Caco-2 (cell line): Measurements from ENCODE around the gene CSF1. TPM values are rescaled to one million over a fixed set of nuclear protein-coding genes. Genes with fewer than 3 reads are reported as not detected.

Experiments
- BruUV-seq: library from RNA; stranded (reverse); fragments of 400-500 nt; replicated peaks from 2 replicates; lab custom pipeline; 2021; lab: Mats Ljungman, UMichigan
- CTCF ChIA-PET: fragments of 300-600 bp; sonication (Branson Sonifier 250); formaldehyde crosslinking; loops from one replicate; lab custom pipeline; 2022; ENCODE audit warnings: antibody characterized with exemption; lab: Charles Lee
- POLR2A ChIA-PET: fragments of 300-600 bp; sonication (Branson Sonifier 250); formaldehyde crosslinking; loops from one replicate; lab custom pipeline; 2022; ENCODE audit warnings: antibody characterized with exemption; lab: Charles Lee
- DNase-seq, 2 experiments: peaks; one replicate each; pipeline versions ENCODE4 v3.0.0 to v3.0.0-alpha.2; 2020 to 2022
- H3K27me3 ChIP-seq: replicated peaks from 2 replicates; pipeline ENCODE4 v1.6.0; 2011; ENCODE audit warnings: low read length; ENCODE audit not compliant: control insufficient read depth, insufficient read depth
- H3K36me3 ChIP-seq: 2 replicates; pipeline ENCODE4 v1.5.1; 2011; ENCODE audit warnings: low read length; ENCODE audit not compliant: control insufficient read depth, insufficient read depth
- H3K4me1 ChIP-seq: fragments of 250-450 bp; sonication (Bioruptor Pico); 2 replicates; pipeline ENCODE4 v1.5.1; 2020; ENCODE audit warnings: mild to moderate bottlenecking
- H3K4me3 ChIP-seq: 2 replicates; pipeline ENCODE4 v1.5.1; 2011; ENCODE audit warnings: low read depth, mild to moderate bottlenecking, control low read depth, low read length
- H3K9me3 ChIP-seq: fragments of 250-450 bp; sonication (Bioruptor Pico); 2 replicates; pipeline ENCODE4 v1.5.1; 2020; ENCODE audit warnings: mild to moderate bottlenecking, moderate library complexity
- H3K27ac Mint-ChIP-seq: one replicate; pipeline ENCODE4 v1.8.0; 2022; ENCODE audit warnings: mixed read lengths; ENCODE audit not compliant: unreplicated experiment
- H3K27me3 Mint-ChIP-seq: one replicate; pipeline ENCODE4 v1.8.0; 2022; ENCODE audit warnings: mixed read lengths; ENCODE audit not compliant: insufficient read depth, unreplicated experiment
- H3K36me3 Mint-ChIP-seq: one replicate; pipeline ENCODE4 v1.8.0; 2022; ENCODE audit warnings: mild to moderate bottlenecking, mixed read lengths; ENCODE audit not compliant: insufficient read depth, unreplicated experiment
- H3K4me1 Mint-ChIP-seq: one replicate; pipeline ENCODE4 v1.8.0; 2022; ENCODE audit warnings: low read depth, mixed read lengths; ENCODE audit not compliant: unreplicated experiment
- H3K4me3 Mint-ChIP-seq: one replicate; pipeline ENCODE4 v1.8.0; 2022; ENCODE audit warnings: mild to moderate bottlenecking, moderate library complexity, mixed read lengths; ENCODE audit not compliant: unreplicated experiment
- H3K9me3 Mint-ChIP-seq: one replicate; pipeline ENCODE4 v1.8.0; 2022; ENCODE audit warnings: mixed read lengths; ENCODE audit not compliant: unreplicated experiment
- intact Hi-C: fragments of 100-400 bp; cut with micrococcal nuclease; formaldehyde crosslinking; loops from one replicate; pipeline ENCODE4 v1.10.0; 2022; ENCODE audit not compliant: unreplicated experiment
- total RNA-seq: library from RNA; stranded (reverse); gene quantifications from 2 replicates; pipeline ENCODE4 v1.2.3, GENCODE V29; 2022
- TF ChIP-seq, protein P1 (sequence below), 2 experiments: fragments of 200-600 bp in 1 of 2; IDR thresholded peaks; 1 replicate in 1 of 2; 2 replicates in 1 of 2; pipeline versions ENCODE4 v1.5.1 to v1.8.0; 2011 to 2022; ENCODE audit warnings: antibody characterized with exemption in 1 of 2, control low read depth in 1 of 2, inconsistent platforms in 1 of 2, low read depth in 1 of 2, low read length in 1 of 2, mild to moderate bottlenecking in 1 of 2, moderate library complexity in 1 of 2; ENCODE audit not compliant: insufficient read depth in 1 of 2, severe bottlenecking in 1 of 2, unreplicated experiment in 1 of 2

Gene CSF1
- total RNA-seq, 1 experiment from 2014 or later: 3.9 TPM

DNA sequence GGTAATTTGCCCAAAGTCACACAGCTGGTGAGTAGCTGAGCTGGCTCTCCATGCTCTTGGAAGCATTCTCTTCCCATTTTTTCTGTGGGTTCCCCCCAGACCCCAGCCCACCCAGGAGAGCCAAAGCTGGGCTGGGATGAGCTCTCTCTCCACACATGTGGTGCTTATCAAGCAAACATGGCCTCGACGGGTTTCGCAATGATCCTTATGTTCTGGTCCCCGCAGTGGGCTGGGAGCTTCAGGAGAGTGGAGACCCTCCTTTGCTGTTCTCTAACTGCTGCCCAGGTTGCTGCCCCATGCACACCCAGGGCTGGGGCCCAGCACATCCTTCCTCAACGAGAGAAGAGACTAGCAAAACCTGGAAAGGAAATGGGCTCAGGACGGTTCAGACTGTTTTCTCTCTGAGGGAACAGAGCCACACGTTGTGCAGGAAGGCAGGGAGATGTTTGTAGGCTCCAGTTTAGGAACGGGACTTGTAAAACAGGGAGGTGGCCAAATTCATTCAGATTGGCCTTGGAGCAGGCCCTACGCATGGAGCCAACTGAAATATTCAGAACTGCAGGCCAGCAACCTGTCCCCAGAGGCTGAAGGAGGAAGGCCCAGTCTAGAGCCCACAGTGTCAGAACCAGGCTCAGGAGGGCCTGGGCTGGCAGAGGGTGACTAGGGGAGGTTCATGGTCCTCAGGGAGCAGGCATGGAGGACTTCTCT, 27.2 kb upstream of the CSF1 start:
- H3K9me3 Mint-ChIP-seq: no peaks in the 10 kb centered on the region

DNA sequence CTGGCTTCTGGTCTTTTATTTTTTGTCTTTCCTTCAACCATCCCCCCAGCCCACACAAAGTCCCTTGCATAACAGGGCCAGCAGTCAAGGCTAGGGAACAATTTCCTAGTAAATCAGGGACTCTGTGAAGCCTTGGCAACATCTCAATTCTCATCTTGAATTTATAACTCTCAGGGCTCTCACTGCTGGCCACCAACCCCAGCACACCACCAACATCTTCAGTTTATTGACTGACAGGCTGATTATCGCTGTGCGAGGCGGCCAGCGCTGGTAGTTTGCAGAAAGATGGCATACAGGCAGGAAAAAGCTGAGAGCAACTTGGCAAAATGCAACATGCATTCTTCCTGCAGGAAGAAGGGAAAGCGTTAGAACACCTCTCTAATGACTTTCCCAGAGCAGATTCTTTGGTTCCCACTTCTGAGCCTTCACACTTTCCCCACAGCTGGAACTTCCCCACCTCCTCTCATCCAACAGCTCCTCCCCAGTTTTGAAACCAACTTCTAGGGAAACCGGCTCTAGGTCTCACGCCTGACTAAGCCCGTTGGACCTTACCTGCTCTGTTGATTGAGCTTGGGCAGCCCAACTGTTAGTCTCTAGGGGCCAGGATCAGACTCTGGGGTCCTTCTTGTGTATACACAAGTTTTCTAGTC, 26.3 kb upstream of the CSF1 start:
- Mint-ChIP-seq H3K4me3 (no peak overlapping the region), H3K27me3 (no peaks in the 10 kb centered on the region), H3K9me3 (no peaks in the 10 kb centered on the region), H3K36me3 (no peaks in the 10 kb centered on the region), H3K4me1 (no peaks in the 10 kb centered on the region), H3K27ac (no peak overlapping the region)
- no peak for DNase-seq
- H3K9me3 ChIP-seq: no peaks in the 10 kb centered on the region
- TF ChIP-seq, protein P1, sequence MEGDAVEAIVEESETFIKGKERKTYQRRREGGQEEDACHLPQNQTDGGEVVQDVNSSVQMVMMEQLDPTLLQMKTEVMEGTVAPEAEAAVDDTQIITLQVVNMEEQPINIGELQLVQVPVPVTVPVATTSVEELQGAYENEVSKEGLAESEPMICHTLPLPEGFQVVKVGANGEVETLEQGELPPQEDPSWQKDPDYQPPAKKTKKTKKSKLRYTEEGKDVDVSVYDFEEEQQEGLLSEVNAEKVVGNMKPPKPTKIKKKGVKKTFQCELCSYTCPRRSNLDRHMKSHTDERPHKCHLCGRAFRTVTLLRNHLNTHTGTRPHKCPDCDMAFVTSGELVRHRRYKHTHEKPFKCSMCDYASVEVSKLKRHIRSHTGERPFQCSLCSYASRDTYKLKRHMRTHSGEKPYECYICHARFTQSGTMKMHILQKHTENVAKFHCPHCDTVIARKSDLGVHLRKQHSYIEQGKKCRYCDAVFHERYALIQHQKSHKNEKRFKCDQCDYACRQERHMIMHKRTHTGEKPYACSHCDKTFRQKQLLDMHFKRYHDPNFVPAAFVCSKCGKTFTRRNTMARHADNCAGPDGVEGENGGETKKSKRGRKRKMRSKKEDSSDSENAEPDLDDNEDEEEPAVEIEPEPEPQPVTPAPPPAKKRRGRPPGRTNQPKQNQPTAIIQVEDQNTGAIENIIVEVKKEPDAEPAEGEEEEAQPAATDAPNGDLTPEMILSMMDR (IDR thresholded peaks at IDR 0.05; ENCODE audit: insufficient read depth in 1 of 2, low read depth in 1 of 2, low read length in 1 of 2, severe bottlenecking in 1 of 2, unreplicated experiment in 1 of 2): no peak
- no peaks in the 10 kb centered on the region for H3K36me3 ChIP-seq
- ChIA-PET POLR2A (no interaction called here), CTCF (interaction anchor here (1.2 kb wide), 1 partner anchor 100 kb away, joined by 3 read pairs; the partner anchor contains the start of gene AHCYL1)
- intact Hi-C loops: no loop called here
- H3K4me1 ChIP-seq: no peaks in the 10 kb centered on the region
- no peak overlapping the region for H3K4me3 ChIP-seq
- no TSS peak for BruUV-seq
- no peaks in the 10 kb centered on the region for H3K27me3 ChIP-seq

More for the DNA sequence above, 27.2 kb upstream of the CSF1 start:
- no TSS peak for BruUV-seq
- H3K36me3 Mint-ChIP-seq: no peaks in the 10 kb centered on the region
- no peaks in the 10 kb centered on the region for H3K36me3 ChIP-seq
- H3K27ac Mint-ChIP-seq: no peak overlapping the region
- intact Hi-C loops: no loop called here
- no peaks in the 10 kb centered on the region for H3K4me1 Mint-ChIP-seq
- CTCF ChIA-PET: interaction anchor here (0.6 to 1.0 kb wide), 3 partner anchors 77 to 101 kb away, joined by 3 to 5 read pairs (median 4); partner anchors contain the start of gene AHCYL1
- H3K27me3 ChIP-seq: no peaks in the 10 kb centered on the region
- TF ChIP-seq, protein P1 (IDR thresholded peaks at IDR 0.05; ENCODE audit: insufficient read depth in 1 of 2, low read depth in 1 of 2, low read length in 1 of 2, severe bottlenecking in 1 of 2, unreplicated experiment in 1 of 2): no peak
- no peak overlapping the region for H3K4me3 Mint-ChIP-seq
- no peak overlapping the region for H3K4me3 ChIP-seq
- no peaks in the 10 kb centered on the region; the same call in 1 of the 2 replicates for H3K4me1 ChIP-seq
- POLR2A ChIA-PET: no interaction called here
- H3K27me3 Mint-ChIP-seq: no peaks in the 10 kb centered on the region
- DNase-seq: no peak
- H3K9me3 ChIP-seq: no peaks in the 10 kb centered on the region

DNA sequence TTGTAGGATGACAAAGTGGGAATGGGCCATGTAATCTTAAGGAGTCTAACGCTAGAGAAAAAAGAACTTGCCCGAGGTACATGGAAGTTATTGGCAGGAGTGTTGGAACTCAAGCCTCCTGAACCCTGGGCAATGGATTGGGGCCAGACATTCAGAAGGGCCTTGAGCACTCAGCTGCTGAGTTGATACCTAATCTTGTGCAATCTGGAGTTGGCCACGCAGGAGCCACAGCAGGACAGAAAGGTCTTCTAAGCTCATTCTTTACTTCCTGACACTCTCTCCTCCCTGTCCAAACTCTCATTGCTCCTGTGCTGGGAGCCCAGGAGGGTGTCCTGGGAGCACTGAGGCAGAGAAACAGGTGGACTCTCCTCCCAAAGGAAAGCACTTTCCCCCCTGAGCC, 25.1 kb upstream of the CSF1 start:
- Mint-ChIP-seq H3K4me1 (no peaks in the 10 kb centered on the region), H3K27me3 (no peaks in the 10 kb centered on the region), H3K9me3 (no peaks in the 10 kb centered on the region), H3K4me3 (no peak overlapping the region), H3K27ac (no peak overlapping the region), H3K36me3 (no peaks in the 10 kb centered on the region)
- BruUV-seq: no TSS peak
- Histone ChIP-seq H3K27me3 (no peaks in the 10 kb centered on the region), H3K4me3 (no peak overlapping the region), H3K36me3 (no peaks in the 10 kb centered on the region), H3K4me1 (no peaks in the 10 kb centered on the region), H3K9me3 (no peaks in the 10 kb centered on the region)
- ChIA-PET CTCF (interaction anchor here (1.2 kb wide), 1 partner anchor 99 kb away, joined by 3 read pairs; the partner anchor contains the start of gene AHCYL1), POLR2A (no interaction called here)
- no peak for DNase-seq
- TF ChIP-seq, protein P1 (IDR thresholded peaks at IDR 0.05; ENCODE audit: insufficient read depth in 1 of 2, low read depth in 1 of 2, low read length in 1 of 2, severe bottlenecking in 1 of 2, unreplicated experiment in 1 of 2): no peak
- intact Hi-C loops: no loop called here
